Right lobe of liver (tissue), 6 donors: ENCODE measurements around the gene CHST3. TPM values are rescaled to one million over a fixed set of nuclear protein-coding genes. Genes with fewer than 3 reads are reported as not detected.
A peak's percentile ranks its signal among the peaks of the same experiment; 100 is the strongest.
"Not testable (repeated sequence)": the region's sequence is repeated elsewhere in the genome, so short reads cannot be mapped to it uniquely, and the experiment has no call there.

Experiments used
- ATAC-seq, 4 donors: fragments of 200-7000 bp; cut with Tn5 transposase; one replicate each; pipeline ENCODE4 v1.9.1; 2020; ENCODE audit warnings: mild to moderate bottlenecking in 4 of 4, moderate library complexity in 4 of 4
- DNase-seq, 3 donors: peaks; one replicate each; pipeline ENCODE4 v3.0.0-alpha.2; 2020
- H3K27ac ChIP-seq, 3 donors: fragments of 200-600 bp; one replicate each; pipeline ENCODE4 v1.8.0; 2022
- H3K27me3 ChIP-seq, 2 donors: fragments of 200-600 bp; one replicate each; pipeline ENCODE4 v1.8.0; 2022
- H3K36me3 ChIP-seq, 4 donors: fragments of 200-600 bp; sonication (generic) in 1 of 4; one replicate each; pipeline versions ENCODE4 v1.5.1 to v1.8.0; 2017 to 2022; ENCODE audit warnings: control low read depth in 1 of 4
- H3K4me1 ChIP-seq, 4 donors: fragments of 200-600 bp; sonication (generic) in 1 of 4; one replicate each; pipeline versions ENCODE4 v1.5.1 to v1.8.0; 2017 to 2022; ENCODE audit warnings: control low read depth in 1 of 4
- H3K4me3 ChIP-seq, 3 donors: fragments of 200-600 bp; one replicate each; pipeline ENCODE4 v1.8.0; 2022
- H3K9me3 ChIP-seq, 4 donors: fragments of 200-600 bp; sonication (generic) in 1 of 4; one replicate each; pipeline versions ENCODE4 v1.5.1 to v1.8.0; 2017 to 2022; ENCODE audit warnings: control low read depth in 1 of 4
- POLR2A ChIP-seq: fragments of 450-650 bp; IDR thresholded peaks from one replicate; pipeline ENCODE4 v1.6.1; 2017; ENCODE audit warnings: antibody characterized with exemption, mild to moderate bottlenecking
- WGBS: methylation state at CpG from one replicate; pipeline ENCODE4 v1.1.6; 2018; ENCODE audit warnings: low coverage, low lambda C conversion rate; ENCODE audit not compliant: insufficient coverage; ENCODE audit errors: missing lambda C conversion rate; 5-methylcytosine and 5-hydroxymethylcytosine counted together
- intact Hi-C, 2 donors: fragments of 100-400 bp; cut with DNase I; formaldehyde crosslinking; loops; one replicate each; pipeline versions ENCODE4 v1.11.2 to v1.14.1; 2022
- long read RNA-seq: library from polyadenylated mRNA; unstranded; transcript quantifications from one replicate; pipeline ENCODE4 v2.0.0, GENCODE V29; 2019
- total RNA-seq, 6 experiments: library from RNA; depleted of rRNA in 2 of 6; stranded (reverse); fragments of >200 nt in 2 of 6; fragmentation: NEBNext Ultra II Directional in 3 of 6; extraction: Animal tissue kit (Norgen Biotek cat#: 25700) in 3 of 6; gene quantifications; one replicate each; pipeline versions ENCODE4 v1.1.0 to v1.2.4, GENCODE V29; 2016 to 2023
- TF ChIP-seq, protein P1 (sequence below), 4 donors: fragments of 200-600 bp in 3 of 4; fragments of 450-650 bp in 1 of 4; IDR thresholded peaks; one replicate each; pipeline versions ENCODE4 v1.5.1 to v1.8.0; 2016 to 2022; ENCODE audit warnings: antibody characterized with exemption in 4 of 4, mild to moderate bottlenecking in 2 of 4
- donor health status: DM: no; HTN: yes; CAD: no.
- donor health status: DM: no; HTN: no; CAD: no.
- donor health status: DM: no; HTN: no; CAD: no.
- donor health status: DM: no; HTN: yes; CAD: no.
- donor health status: DM: no; HTN: yes; CAD: no.

Gene CHST3, protein sequence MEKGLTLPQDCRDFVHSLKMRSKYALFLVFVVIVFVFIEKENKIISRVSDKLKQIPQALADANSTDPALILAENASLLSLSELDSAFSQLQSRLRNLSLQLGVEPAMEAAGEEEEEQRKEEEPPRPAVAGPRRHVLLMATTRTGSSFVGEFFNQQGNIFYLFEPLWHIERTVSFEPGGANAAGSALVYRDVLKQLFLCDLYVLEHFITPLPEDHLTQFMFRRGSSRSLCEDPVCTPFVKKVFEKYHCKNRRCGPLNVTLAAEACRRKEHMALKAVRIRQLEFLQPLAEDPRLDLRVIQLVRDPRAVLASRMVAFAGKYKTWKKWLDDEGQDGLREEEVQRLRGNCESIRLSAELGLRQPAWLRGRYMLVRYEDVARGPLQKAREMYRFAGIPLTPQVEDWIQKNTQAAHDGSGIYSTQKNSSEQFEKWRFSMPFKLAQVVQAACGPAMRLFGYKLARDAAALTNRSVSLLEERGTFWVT
- total RNA-seq: 1 to 10 TPM in 5 of 6 experiments, under 1 TPM in 1; 0.81 to 2.5 (median 1.8) TPM
- long read RNA-seq: 0 reads

DNA sequence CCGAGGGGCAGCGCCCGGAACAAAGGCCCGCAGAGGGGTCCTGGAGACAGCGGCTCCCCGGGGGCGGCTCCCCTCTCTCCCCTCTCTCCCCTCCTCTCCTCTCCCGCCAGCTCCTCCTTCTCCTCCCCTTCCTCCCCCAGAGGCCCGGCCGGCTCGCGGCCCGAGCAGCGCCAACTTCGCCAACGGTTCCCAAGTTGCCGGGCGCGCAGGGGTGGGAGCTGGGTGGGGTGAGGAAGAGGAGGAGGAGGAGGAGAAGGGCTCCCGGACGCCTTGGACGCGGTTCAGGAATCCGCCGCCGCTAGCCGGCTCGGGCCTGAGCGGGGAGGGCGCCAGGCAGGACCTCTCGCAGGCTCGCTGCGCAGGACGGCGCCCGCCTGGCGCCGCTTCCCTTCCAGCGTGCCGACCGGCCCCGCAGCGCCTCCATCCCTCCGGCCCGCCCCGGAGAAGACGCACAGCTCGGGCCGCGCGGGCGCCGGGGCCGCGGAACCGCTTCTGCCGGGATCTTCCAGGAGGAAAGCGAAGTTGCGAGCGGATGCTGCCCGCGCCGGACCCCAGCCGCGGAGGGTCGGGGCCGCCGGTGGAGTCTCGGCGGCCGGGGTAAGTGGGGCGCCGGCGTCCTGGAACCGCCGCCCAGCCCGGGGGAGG lies at the start of gene CHST3:
CHST3 (plus strand) TSS at position 298 of the 645 bp plus-strand sequence. CDS start 41,448 bp downstream, outside the sequence.
- Histone ChIP-seq H3K27me3 (no peaks in the 10 kb centered on the region), H3K27ac (peak within 1 kb of the TSS; percentile 63 to 75 (median 66)), H3K4me3 (peak within 1 kb of the TSS; percentile 40 to 51 (median 45)), H3K36me3 (no peaks in the 10 kb centered on the region), H3K4me1 (peaks cover 0 to 14% (median 0%) of the 10 kb centered on the region in 4 donors), H3K9me3 (no peaks in the 10 kb centered on the region)
- DNase-seq (peak; percentile 58 to 69 (median 60)), ATAC-seq (peak; percentile 79 to 86 (median 84))
- WGBS: no CpG with 5 or more reads among the region's 77 CpGs
- TF ChIP-seq, protein P1, sequence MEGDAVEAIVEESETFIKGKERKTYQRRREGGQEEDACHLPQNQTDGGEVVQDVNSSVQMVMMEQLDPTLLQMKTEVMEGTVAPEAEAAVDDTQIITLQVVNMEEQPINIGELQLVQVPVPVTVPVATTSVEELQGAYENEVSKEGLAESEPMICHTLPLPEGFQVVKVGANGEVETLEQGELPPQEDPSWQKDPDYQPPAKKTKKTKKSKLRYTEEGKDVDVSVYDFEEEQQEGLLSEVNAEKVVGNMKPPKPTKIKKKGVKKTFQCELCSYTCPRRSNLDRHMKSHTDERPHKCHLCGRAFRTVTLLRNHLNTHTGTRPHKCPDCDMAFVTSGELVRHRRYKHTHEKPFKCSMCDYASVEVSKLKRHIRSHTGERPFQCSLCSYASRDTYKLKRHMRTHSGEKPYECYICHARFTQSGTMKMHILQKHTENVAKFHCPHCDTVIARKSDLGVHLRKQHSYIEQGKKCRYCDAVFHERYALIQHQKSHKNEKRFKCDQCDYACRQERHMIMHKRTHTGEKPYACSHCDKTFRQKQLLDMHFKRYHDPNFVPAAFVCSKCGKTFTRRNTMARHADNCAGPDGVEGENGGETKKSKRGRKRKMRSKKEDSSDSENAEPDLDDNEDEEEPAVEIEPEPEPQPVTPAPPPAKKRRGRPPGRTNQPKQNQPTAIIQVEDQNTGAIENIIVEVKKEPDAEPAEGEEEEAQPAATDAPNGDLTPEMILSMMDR (IDR thresholded peaks at IDR 0.05): no peak
- peak; percentile 20 for TF ChIP-seq POLR2A
- intact Hi-C loops: no loop called here

DNA sequence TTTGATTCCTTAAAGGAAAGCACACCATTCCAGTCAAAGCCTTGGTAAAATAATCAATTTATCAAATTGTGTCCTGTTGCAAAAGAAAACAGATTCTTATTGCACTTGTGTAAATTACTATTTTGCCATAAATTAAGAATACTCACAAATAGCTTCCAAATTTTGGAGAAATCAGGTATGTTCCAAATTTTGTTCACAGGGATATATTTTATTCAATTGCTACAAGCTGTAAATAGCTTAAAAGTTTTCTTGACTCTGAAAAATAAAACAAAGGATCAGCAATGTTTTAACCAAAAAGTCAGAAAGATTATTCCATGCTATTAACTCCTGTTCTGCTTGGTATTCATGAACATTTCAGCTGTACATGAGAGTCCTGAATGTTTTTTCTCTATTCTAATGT lies 47.4 kb upstream of the CHST3 start:
- intact Hi-C loops: no loop called here
- no peak overlapping the region for H3K4me3 ChIP-seq
- ATAC-seq (no peak), DNase-seq (no peak)
- no peaks in the 10 kb centered on the region for H3K36me3 ChIP-seq
- H3K9me3 ChIP-seq: no peaks in the 10 kb centered on the region
- no peak overlapping the region for H3K27ac ChIP-seq
- H3K4me1 ChIP-seq: no peaks in the 10 kb centered on the region
- no peak for TF ChIP-seq POLR2A
- TF ChIP-seq, protein P1 (IDR thresholded peaks at IDR 0.05): no peak
- H3K27me3 ChIP-seq: no peaks in the 10 kb centered on the region

DNA sequence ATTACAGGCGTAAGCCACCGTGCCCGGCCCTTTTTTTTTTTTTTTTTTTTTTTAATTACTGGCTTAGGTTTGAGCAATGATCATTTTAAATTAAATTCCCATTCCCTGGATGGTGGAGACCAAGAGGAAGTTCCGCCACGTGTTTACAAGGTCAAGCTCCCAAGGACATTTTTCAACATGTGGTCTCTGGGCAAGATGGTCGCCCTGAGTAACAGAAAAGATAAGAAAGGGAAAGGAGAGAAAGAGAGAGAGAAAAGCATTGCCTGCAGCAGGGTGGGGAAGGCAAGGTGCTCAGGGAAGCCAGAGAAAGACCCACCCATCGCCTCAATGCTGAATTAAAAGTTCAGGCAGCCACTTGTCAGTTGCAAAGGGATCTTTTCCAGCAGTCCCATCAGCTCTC lies 45.2 kb upstream of the CHST3 start:
- H3K27ac ChIP-seq: no peak overlapping the region
- H3K4me3 ChIP-seq: no peak overlapping the region
- intact Hi-C loops: no loop called here
- no peaks in the 10 kb centered on the region for H3K4me1 ChIP-seq
- H3K27me3 ChIP-seq: no peaks in the 10 kb centered on the region
- no peaks in the 10 kb centered on the region for H3K9me3 ChIP-seq
- TF ChIP-seq POLR2A: no peak
- TF ChIP-seq, protein P1 (IDR thresholded peaks at IDR 0.05): no peak
- ATAC-seq (no peak), DNase-seq (peak in 1 of 3 donors; percentile 14)
- no peaks in the 10 kb centered on the region for H3K36me3 ChIP-seq
- WGBS: 68% methylated on average over 6 of the region's 7 CpGs

DNA sequence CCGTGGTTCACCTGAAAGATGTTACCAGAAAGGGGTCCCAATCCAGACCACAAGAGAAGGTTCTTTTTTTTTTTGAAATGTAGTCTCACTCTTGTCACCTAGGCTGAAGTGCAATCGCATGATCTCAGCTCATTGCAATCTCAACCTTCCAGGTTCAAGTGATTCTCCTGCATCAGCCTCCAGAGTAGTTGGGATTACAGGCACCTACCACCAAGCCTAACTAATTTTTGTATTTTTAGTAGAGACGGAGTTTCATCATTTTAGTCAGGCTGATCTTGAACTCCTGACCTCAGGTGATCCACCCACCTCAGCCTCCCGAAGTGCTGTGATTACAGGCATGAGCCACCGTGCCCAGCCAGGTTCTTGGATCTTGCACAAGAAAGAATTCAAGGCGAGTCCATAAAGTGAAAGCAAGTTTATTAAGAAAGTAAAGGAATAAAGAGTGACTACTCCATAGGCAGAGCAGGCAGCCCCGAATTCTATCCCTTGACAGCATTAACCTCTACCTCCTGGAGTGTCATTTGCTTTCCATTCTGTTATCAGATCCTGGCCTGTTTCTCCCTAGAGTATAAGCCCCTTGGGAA lies 44.1 kb upstream of the CHST3 start:
- intact Hi-C loops, H3K27ac ChIP-seq: not testable (repeated sequence)

More for the DNA sequence above, 44.1 kb upstream of the CHST3 start:
- H3K27me3 ChIP-seq, DNase-seq, H3K4me3 ChIP-seq, H3K36me3 ChIP-seq, ATAC-seq, H3K4me1 ChIP-seq, H3K9me3 ChIP-seq: not testable (repeated sequence)
- WGBS: 65% methylated on average over 7 of the region's 7 CpGs
